ENCODE data around the gene VIP. TPM values are rescaled to one million over a fixed set of nuclear protein-coding genes. Genes with fewer than 3 reads are reported as not detected.

Gene VIP
- total and polyA plus RNA-seq, 8 donors = 0.87 to 30.9 (median 13.4) TPM; not detected in 1

- H3K4me3 ChIP-seq = no peak overlapping the region
- intact Hi-C loops (cut with DNase I; ENCODE audit: low total_unique reads) = no loop called here
- no peak for TF ChIP-seq EP300 (IDR thresholded peaks at IDR 0.05)
- TF ChIP-seq, protein P1, sequence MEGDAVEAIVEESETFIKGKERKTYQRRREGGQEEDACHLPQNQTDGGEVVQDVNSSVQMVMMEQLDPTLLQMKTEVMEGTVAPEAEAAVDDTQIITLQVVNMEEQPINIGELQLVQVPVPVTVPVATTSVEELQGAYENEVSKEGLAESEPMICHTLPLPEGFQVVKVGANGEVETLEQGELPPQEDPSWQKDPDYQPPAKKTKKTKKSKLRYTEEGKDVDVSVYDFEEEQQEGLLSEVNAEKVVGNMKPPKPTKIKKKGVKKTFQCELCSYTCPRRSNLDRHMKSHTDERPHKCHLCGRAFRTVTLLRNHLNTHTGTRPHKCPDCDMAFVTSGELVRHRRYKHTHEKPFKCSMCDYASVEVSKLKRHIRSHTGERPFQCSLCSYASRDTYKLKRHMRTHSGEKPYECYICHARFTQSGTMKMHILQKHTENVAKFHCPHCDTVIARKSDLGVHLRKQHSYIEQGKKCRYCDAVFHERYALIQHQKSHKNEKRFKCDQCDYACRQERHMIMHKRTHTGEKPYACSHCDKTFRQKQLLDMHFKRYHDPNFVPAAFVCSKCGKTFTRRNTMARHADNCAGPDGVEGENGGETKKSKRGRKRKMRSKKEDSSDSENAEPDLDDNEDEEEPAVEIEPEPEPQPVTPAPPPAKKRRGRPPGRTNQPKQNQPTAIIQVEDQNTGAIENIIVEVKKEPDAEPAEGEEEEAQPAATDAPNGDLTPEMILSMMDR (IDR thresholded peaks at IDR 0.05) = no peak
- TF ChIP-seq POLR2AphosphoS5 (IDR thresholded peaks at IDR 0.05) = no peak
- no peak for TF ChIP-seq POLR2A (IDR thresholded peaks at IDR 0.05)
- DNase-seq = no peak
- no peaks in the 10 kb centered on the region for H3K4me1 ChIP-seq
- no peaks in the 10 kb centered on the region for H3K36me3 ChIP-seq
- 51 to 77% (median 67%) methylated on average over 1 of the region's 1 CpG for WGBS, 5 donors
- H3K9me3 ChIP-seq = no peaks in the 10 kb centered on the region
- no peaks in the 10 kb centered on the region for H3K27me3 ChIP-seq
- no peak overlapping the region for H3K27ac ChIP-seq
Measured at GRCh38 chr6:152749336-152749735, 1.3 kb upstream of the VIP start.

GRCh38 chr6:152765331-152765730, 14.7 kb downstream of the VIP start:
- Histone ChIP-seq H3K36me3 (no peaks in the 10 kb centered on the region), H3K27me3 (no peaks in the 10 kb centered on the region), H3K4me1 (no peaks in the 10 kb centered on the region), H3K27ac (no peak overlapping the region), H3K4me3 (no peak overlapping the region), H3K9me3 (no peaks in the 10 kb centered on the region)
- WGBS, 5 donors = 69 to 92% (median 74%) methylated on average over 3 of the region's 3 CpGs
- TF ChIP-seq, protein P1 (IDR thresholded peaks at IDR 0.05) = no peak
- TF ChIP-seq EP300 (IDR thresholded peaks at IDR 0.05) (no peak), POLR2A (IDR thresholded peaks at IDR 0.05) (no peak), POLR2AphosphoS5 (IDR thresholded peaks at IDR 0.05) (no peak)
- no peak for DNase-seq
- intact Hi-C loops (cut with DNase I; ENCODE audit: low total_unique reads) = no loop called here

GRCh38 chr6:152769159-152769558, 18.6 kb downstream of the VIP start:
- no peaks in the 10 kb centered on the region for H3K4me1 ChIP-seq
- intact Hi-C loops (cut with DNase I; ENCODE audit: low total_unique reads) = no loop called here
- H3K4me3 ChIP-seq = no peak overlapping the region
- no peaks in the 10 kb centered on the region for H3K36me3 ChIP-seq
- TF ChIP-seq POLR2A (IDR thresholded peaks at IDR 0.05) (no peak), POLR2AphosphoS5 (IDR thresholded peaks at IDR 0.05) (no peak), EP300 (IDR thresholded peaks at IDR 0.05) (no peak)
- TF ChIP-seq, protein P1 (IDR thresholded peaks at IDR 0.05) = no peak
- 73 to 79% (median 78%) methylated on average over 7 of the region's 7 CpGs for WGBS, 5 donors
- H3K27me3 ChIP-seq = no peaks in the 10 kb centered on the region
- no peak overlapping the region for H3K27ac ChIP-seq
- no peak for DNase-seq
- no peaks in the 10 kb centered on the region for H3K9me3 ChIP-seq

GRCh38 chr6:152769993-152770392, 19.4 kb downstream of the VIP start:
- H3K27ac ChIP-seq = no peak overlapping the region
- H3K4me1 ChIP-seq = no peaks in the 10 kb centered on the region
- WGBS, 5 donors = 75 to 87% (median 81%) methylated on average over 1 to 2 of the region's 2 CpGs
- TF ChIP-seq POLR2A (IDR thresholded peaks at IDR 0.05) = no peak
- TF ChIP-seq POLR2AphosphoS5 (IDR thresholded peaks at IDR 0.05) = no peak
- TF ChIP-seq, protein P1 (IDR thresholded peaks at IDR 0.05) = no peak
- no peak for TF ChIP-seq EP300 (IDR thresholded peaks at IDR 0.05)
- no peaks in the 10 kb centered on the region for H3K36me3 ChIP-seq
- H3K9me3 ChIP-seq = no peaks in the 10 kb centered on the region
- no peak for DNase-seq
- no peak overlapping the region for H3K4me3 ChIP-seq
- H3K27me3 ChIP-seq = no peaks in the 10 kb centered on the region
- intact Hi-C loops (cut with DNase I; ENCODE audit: low total_unique reads) = no loop called here
